ENCODE results near the gene BSG.
"Not testable (repeated sequence)": the region's sequence is repeated elsewhere in the genome, so short reads cannot be mapped to it uniquely, and the experiment has no call there.

The BSG gene

DNA sequence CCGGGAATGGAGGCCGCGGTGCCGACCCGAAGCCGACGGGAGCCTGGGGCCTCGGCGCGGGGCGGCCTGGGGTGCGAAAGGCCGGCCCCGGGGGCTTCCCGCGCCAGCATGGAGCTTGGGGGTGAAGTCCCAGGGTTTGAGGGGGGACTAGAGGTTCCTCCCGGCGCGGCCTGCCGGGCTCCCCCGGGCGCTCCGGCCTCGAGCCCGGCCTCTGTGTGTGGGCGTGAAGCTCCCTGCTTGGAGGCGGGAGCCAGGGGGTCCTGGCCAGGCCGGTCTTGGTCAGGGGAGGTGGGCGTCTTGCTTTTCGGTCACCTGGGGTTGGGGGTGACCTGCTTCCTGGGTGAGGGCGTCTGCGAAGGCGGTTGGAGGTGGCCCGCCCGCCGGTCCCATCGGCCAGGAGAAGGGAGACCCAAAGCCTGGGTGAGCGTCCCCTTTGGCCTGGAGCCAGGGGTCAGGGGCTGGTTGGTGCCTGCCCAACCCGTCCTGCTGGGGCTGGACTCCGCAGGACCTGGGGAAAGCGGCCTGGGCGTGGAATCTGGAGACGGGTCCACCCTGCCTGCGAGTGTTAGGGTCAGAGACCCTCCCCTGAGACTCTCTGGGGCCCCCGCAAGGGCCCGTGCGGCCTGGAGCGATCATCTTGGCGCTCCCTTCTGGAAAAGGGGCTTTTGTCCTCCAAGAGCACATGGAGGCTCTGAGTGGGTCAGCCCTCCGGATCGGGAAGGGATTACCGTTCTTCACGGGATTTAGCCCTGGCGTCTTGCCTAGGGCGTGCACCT, 535 bp downstream of the BSG start:
- peak; percentile 65 for DNase-seq (ENCODE audit: low read depth)

DNA sequence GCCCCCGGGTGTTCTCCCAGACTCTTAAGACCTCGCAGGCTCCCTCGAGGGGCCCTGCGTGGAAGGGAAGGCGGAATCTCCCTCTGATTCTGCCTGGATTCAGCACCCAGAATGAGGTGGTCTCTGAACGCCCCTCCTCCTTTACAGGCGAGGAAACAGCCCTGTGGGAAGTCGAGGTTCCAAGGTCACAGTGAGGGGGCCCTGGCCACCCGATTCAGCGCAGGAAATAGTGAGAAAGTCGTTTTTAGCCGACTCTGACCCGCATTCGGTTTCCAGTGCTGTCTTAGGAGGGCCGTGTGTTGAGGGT, 1.1 kb downstream of the BSG start:
- no peak for DNase-seq (ENCODE audit: low read depth)

- peak; percentile 64 for DNase-seq (ENCODE audit: low read depth)
Measured at GRCh38 chr19:574658-575526, 2.5 kb downstream of the BSG start.

GRCh38 chr19:575527-576506, 3.4 kb downstream of the BSG start:
- DNase-seq (ENCODE audit: low read depth): peak; percentile 73

GRCh38 chr19:576768-577438, 4.5 kb downstream of the BSG start:
- no peak for DNase-seq (ENCODE audit: low read depth)

DNA sequence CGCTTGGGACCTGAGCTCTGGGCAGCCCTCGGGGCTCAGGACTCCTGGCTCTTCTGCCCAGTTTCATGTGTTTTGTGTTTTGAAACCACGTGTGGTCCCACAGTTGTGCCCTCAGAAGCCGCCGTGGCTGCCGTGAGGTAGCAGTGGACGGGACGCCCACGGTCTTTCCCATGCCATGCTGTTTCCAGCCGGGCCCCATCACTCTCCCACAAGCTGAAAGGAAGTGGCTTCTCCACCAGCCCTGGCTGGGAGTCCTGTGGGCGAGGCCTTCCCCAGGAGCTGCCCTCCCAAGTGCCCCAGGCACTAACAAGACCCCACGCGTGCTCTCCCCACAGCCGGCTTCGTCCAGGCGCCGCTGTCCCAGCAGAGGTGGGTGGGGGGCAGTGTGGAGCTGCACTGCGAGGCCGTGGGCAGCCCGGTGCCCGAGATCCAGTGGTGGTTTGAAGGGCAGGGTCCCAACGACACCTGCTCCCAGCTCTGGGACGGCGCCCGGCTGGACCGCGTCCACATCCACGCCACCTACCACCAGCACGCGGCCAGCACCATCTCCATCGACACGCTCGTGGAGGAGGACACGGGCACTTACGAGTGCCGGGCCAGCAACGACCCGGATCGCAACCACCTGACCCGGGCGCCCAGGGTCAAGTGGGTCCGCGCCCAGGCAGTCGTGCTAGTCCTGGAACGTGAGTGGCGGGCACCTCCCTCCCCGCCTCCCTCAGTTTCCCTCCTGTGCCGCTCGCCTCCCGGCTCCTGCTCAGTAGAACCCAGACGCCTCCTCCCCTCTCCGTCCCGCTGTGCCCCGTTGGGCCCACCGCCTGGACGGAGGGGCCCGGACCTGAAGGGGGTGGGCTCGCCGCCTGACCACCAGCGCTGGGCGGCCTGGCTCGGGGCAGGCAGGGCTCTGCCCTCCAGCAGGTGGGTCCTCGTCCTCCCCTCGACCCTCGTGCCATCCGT, 5.3 kb downstream of the BSG start:
- DNase-seq (ENCODE audit: low read depth): no peak

GRCh38 chr19:579111-579841, 6.9 kb downstream of the BSG start:
- DNase-seq (ENCODE audit: low read depth): no peak

DNA sequence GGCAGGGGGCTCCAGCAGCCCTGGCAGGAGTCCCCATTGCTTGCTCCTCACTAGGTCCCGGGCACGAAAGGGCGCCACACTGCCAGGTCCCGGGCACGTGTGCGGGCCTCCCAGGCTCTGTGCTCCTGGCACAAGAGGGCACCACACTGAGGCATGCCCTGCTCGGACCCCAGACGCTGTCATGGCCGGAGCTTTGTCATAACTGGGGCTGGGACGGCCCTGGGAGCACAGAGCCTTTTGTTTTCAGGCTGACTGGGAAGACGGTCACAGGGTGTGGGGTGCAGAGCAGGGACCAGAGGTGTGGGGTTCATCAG, 7.4 kb downstream of the BSG start:
- no peak for DNase-seq (ENCODE audit: low read depth)

DNA sequence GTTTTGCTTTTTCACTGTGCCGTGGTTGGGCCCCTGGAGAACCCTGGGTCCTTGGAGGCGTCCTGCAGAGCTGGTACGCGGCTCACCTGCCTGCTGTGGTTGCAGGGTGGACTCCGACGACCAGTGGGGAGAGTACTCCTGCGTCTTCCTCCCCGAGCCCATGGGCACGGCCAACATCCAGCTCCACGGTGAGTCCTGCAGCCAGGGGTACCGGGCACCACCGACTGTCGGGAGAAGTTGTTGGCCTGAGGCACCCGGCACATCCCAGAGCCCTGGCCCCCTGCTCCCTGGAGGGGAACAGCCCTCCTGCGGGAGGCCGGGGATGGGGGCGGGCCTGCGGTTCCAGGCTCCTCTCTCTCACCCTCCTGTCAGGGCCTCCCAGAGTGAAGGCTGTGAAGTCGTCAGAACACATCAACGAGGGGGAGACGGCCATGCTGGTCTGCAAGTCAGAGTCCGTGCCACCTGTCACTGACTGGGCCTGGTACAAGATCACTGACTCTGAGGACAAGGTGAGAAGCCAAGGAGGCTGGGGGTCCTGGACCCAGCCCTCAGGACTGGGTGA, 8.0 kb downstream of the BSG start:
- DNase-seq (ENCODE audit: low read depth): no peak

- DNase-seq (ENCODE audit: low read depth): no peak
Measured at GRCh38 chr19:581399-582111, 9.2 kb downstream of the BSG start.

DNA sequence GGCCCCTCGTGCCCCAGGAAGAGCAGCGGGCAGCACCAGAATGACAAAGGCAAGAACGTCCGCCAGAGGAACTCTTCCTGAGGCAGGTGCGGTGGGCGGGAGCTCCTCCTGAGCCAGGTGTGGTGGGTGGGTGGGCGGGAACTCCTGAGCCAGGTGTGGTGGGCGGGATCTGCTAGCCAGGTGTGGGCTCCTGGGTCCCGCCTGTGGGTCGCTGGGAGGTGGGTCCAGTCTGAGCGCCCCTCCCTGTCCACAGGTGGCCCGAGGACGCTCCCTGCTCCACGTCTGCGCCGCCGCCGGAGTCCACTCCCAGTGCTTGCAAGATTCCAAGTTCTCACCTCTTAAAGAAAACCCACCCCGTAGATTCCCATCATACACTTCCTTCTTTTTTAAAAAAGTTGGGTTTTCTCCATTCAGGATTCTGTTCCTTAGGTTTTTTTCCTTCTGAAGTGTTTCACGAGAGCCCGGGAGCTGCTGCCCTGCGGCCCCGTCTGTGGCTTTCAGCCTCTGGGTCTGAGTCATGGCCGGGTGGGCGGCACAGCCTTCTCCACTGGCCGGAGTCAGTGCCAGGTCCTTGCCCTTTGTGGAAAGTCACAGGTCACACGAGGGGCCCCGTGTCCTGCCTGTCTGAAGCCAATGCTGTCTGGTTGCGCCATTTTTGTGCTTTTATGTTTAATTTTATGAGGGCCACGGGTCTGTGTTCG, 10.3 kb downstream of the BSG start:
- peak; percentile 67 for DNase-seq (ENCODE audit: low read depth)

GRCh38 chr19:583198-583967, 11.0 kb downstream of the BSG start:
- no peak for DNase-seq (ENCODE audit: low read depth)

DNA sequence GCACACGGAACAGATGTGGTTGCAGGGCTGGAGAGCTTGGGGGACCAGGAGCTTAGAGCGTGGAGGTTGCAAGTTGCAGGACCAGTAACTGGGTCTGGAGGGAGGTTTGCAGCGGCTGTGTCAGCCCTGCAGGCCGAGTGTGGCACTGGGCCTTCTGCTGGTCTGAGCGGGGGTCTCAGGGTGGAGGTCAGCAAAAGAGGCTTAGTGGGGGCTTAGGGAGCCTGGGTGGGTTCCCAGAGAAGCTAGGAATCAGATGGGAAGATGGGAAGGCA, 11.5 kb downstream of the BSG start:
- no peak for DNase-seq (ENCODE audit: low read depth)

DNA sequence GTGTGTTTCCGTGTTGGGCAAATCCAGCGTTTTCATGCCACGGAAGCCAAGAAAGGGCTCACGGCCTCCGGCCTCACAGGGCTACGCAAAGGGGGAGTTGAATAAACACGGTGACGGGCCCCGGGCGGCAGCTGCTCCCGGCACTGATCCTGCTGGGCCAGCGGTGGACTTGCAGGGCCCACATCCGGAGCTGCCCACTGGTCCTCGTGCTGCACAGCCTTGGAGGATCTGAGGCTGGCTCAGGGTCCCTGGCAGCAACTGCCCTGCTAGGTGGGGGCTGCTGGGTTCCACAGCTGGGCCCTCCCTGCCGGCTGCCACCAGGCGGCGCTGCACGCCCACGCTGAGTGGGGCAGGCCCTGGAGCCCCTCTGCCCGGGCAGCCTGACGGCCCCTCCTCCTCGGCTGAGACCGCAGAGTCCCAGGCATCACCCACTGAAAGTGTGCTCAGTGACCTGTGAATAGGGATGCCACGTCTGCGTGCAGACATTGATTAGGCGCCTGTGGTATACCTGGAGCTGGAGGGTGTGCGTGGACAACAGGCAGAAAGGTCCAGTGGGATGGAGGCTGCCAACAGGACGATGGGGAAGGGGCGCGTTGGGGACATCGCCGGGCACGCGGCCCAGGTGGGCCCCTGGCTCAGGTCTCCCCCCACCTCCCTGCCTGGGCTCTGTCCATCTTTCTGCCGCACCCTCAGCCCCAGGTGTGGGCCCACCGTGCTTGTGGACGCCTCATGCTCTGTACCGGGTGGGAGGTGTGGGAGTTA, 12.0 kb downstream of the BSG start:
- DNase-seq (ENCODE audit: low read depth): peak; percentile 37

DNA sequence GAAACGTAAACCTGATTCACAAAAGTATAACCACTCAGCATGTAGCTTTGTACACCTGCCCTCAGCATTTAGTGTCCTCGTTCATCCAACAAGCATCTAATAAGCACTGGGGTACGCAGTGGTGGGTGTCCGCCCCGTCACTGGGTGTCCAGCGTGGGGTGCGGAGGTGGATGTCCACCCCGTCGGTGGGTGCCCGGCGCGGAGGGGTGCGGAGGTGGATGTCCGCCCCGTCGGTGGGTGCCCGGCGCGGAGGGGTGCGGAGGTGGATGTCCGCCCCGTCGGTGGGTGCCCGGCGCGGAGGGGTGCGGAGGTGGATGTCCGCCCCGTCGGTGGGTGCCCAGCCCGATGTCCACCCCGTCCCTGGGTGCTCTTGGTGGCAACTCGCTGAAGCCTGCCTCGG, 12.8 kb downstream of the BSG start:
- DNase-seq (ENCODE audit: low read depth): not testable (repeated sequence)

DNA sequence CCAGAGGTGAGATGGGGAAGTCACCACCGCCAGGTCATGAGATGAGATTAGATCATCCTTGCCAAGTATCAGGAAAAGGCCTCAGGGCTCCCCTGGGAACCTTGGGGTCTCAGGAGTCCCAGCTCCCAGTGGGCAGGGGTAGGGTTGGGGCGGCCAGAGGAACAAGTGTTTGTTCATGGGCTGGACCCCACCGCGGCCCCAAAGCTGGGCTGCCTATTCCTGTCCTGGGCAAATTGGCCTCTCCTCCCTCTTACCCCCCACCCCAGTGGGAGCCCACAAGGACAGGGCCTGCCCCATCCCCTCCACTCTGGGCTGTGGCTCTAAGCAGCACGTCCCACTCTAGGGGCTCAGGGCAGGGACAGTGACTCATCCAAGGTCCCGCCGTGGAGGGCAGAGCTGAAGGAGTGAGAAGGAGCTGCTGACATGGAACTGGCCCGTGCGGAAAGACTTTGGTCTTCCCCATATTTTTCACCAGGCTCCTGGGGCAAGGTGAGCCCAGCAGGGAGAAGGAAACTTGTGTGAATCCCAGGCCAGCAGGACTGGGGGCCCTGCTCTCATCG, 13.2 kb downstream of the BSG start:
- DNase-seq (ENCODE audit: low read depth): no peak
